Measurements from ENCODE around the gene CPSF4L.

The CPSF4L gene

DNA sequence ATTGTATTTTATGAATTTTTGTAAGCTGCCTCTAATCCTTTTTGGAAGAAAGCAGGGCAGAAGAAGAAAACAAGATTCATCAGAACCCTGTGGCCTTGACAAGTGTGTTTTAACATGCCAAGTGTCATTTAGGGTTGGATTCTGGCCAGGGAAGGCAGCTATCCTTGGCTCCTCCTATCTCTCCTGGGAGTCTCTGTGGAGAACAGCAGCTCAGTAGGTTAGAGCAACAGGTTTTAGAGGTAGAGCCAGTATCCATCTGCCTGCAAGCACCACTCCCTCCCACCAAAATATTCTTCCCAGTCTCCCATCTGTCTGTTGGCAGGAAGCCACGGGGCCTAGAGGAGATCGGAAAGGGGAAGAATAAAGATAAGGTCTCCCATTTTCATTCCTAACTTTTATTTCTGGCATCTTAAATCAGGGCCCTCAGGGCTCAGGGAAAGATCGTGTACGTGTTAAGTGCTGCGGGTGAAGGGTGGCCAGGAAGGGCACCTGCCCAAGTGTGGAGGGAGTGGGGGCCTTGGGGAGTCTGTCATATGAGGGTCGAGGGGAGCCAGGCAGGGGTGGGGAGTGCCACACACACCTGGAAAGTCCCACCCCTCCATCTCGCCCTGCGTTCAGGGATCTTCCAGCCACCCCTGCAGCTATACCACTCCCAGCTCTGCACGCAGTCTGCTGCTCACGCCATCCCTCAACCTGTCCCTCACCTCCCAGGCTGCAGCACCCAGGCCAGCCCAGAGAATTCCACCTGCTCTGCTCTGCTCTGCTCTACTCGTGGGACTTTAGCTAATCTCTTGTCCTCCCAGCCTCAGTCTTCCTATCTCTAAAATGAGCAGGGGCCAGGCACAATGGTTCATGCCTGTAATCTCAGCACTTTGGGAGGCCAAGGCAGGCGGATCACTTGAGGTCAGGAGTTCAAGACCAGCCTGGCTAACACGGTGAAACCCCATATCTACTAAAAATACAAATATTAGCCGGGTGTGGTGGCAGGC lies 17.1 kb upstream of the CPSF4L start:
- no peak for TF ChIP-seq TAF1 (IDR thresholded peaks at IDR 0.05; ENCODE audit: borderline replicate concordance, low read depth, low read length)
- no peak for TF ChIP-seq POLR2A (IDR thresholded peaks at IDR 0.05; ENCODE audit: low read depth, low read length)
- no peak for TF ChIP-seq POLR2AphosphoS5 (IDR thresholded peaks at IDR 0.05; ENCODE audit: low read depth, low read length)
- DNase-seq (ENCODE audit: insufficient read length) (no peak), FAIRE-seq (no peak)

- no peak for DNase-seq (ENCODE audit: insufficient read length)
- FAIRE-seq, result no peak
- no peak for TF ChIP-seq TAF1 (IDR thresholded peaks at IDR 0.05; ENCODE audit: borderline replicate concordance, low read depth, low read length)
- no peak for TF ChIP-seq POLR2AphosphoS5 (IDR thresholded peaks at IDR 0.05; ENCODE audit: low read depth, low read length)
Observed at GRCh38 chr17:73278049-73278464, 16.4 kb upstream of the CPSF4L start.

- no peak for TF ChIP-seq TAF1 (IDR thresholded peaks at IDR 0.05; ENCODE audit: borderline replicate concordance, low read depth, low read length)
- no peak for TF ChIP-seq POLR2AphosphoS5 (IDR thresholded peaks at IDR 0.05; ENCODE audit: low read depth, low read length)
- TF ChIP-seq POLR2A (IDR thresholded peaks at IDR 0.05; ENCODE audit: low read depth, low read length), result no peak
- DNase-seq (ENCODE audit: insufficient read length) (no peak), FAIRE-seq (no peak)
Observed at GRCh38 chr17:73274490-73274889, 12.8 kb upstream of the CPSF4L start.

DNA sequence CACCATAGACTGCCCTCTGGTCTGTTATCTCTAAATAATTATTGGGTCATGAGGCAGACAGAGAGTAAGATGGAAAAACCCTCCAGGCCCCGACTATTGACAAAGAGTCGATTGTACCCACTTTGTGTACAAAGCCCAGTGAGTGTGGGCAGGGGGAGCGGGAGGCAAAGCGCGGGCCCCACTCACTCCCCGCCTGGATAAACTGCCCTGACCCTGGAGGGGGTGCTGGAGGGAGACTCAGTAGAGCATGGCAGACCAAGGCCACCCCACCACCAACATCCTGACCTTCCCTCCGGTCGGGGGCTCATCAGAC lies 11.2 kb upstream of the CPSF4L start:
- TF ChIP-seq POLR2A (IDR thresholded peaks at IDR 0.05; ENCODE audit: low read depth, low read length) (no peak), POLR2AphosphoS5 (IDR thresholded peaks at IDR 0.05; ENCODE audit: low read depth, low read length) (no peak), TAF1 (IDR thresholded peaks at IDR 0.05; ENCODE audit: borderline replicate concordance, low read depth, low read length) (no peak)
- DNase-seq (ENCODE audit: insufficient read length), result no peak
- FAIRE-seq, result no peak

DNA sequence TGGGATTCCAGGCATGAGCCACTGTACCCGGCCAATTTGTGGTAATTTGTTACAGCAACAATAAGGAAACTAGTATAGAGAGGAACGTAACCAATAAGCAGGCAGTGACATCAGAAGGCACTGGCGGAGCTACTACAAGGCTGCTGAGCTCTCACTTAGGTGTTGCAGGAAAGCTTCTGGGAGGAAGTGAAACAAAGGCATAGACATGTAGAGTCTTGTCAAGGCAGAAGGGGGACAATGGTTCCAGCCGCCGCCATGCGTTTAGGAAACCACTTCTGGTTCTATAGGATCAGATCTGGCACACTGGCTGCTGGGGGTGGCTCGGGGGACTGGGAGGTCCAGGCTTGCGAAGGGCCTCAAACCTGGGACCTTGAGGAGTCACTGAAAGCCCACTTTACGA lies 9.4 kb upstream of the CPSF4L start:
- DNase-seq (ENCODE audit: insufficient read length) (peak; percentile 66), FAIRE-seq (peak; percentile 51)
- TF ChIP-seq POLR2A (IDR thresholded peaks at IDR 0.05; ENCODE audit: low read depth, low read length) (peak; percentile 42; the same call in 1 of the 2 replicates), TAF1 (IDR thresholded peaks at IDR 0.05; ENCODE audit: borderline replicate concordance, low read depth, low read length) (no peak)

DNA sequence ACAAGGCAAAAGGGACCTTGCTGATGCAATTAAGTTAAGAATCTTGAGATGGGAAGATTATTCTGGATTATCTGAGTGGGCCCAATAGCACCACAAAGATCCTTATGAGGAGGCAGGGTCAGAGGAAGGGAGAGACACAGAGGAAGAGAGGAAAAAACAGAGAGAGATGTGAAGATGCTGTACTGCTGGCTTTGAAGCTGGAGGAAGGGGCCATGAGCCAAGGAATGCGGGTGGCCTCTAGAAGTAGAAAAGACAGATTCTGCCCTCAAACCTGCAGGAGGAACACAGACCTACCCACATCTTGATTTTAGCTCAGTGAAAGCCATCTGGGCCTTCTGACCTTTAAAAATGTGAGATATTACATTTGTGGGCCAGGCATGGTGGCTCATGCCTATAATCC lies 8.1 kb upstream of the CPSF4L start:
- no peak for FAIRE-seq
- TF ChIP-seq POLR2A (IDR thresholded peaks at IDR 0.05; ENCODE audit: low read depth, low read length) (no peak), POLR2AphosphoS5 (IDR thresholded peaks at IDR 0.05; ENCODE audit: low read depth, low read length) (no peak), TAF1 (IDR thresholded peaks at IDR 0.05; ENCODE audit: borderline replicate concordance, low read depth, low read length) (no peak)

DNA sequence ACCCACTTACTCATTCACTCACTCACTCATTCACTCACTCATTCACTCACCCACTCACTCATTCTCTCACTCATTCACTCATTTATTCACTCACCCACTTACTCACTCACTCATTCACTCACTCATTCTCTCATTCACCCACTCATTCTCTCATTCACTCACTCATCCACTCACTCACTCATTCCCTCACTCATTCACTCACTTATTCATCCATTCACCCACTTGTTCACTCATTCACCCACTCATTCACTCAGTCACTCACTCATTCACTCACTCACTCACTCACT lies 7.6 kb upstream of the CPSF4L start:
- no peak for FAIRE-seq
- TF ChIP-seq TAF1 (IDR thresholded peaks at IDR 0.05; ENCODE audit: borderline replicate concordance, low read depth, low read length), result no peak
- TF ChIP-seq POLR2A (IDR thresholded peaks at IDR 0.05; ENCODE audit: low read depth, low read length), result no peak
- TF ChIP-seq POLR2AphosphoS5 (IDR thresholded peaks at IDR 0.05; ENCODE audit: low read depth, low read length), result no peak

More for the DNA sequence above, 8.1 kb upstream of the CPSF4L start:
- no peak for DNase-seq (ENCODE audit: insufficient read length)

GRCh38 chr17:73268582-73269328 lies 7.1 kb upstream of the CPSF4L start:
- FAIRE-seq, result no peak
- TF ChIP-seq POLR2A (IDR thresholded peaks at IDR 0.05; ENCODE audit: low read depth, low read length) (no peak), POLR2AphosphoS5 (IDR thresholded peaks at IDR 0.05; ENCODE audit: low read depth, low read length) (no peak), TAF1 (IDR thresholded peaks at IDR 0.05; ENCODE audit: borderline replicate concordance, low read depth, low read length) (no peak)
- no peak for DNase-seq (ENCODE audit: insufficient read length)

More for the DNA sequence above, 7.6 kb upstream of the CPSF4L start:
- no peak for DNase-seq (ENCODE audit: insufficient read length)

DNA sequence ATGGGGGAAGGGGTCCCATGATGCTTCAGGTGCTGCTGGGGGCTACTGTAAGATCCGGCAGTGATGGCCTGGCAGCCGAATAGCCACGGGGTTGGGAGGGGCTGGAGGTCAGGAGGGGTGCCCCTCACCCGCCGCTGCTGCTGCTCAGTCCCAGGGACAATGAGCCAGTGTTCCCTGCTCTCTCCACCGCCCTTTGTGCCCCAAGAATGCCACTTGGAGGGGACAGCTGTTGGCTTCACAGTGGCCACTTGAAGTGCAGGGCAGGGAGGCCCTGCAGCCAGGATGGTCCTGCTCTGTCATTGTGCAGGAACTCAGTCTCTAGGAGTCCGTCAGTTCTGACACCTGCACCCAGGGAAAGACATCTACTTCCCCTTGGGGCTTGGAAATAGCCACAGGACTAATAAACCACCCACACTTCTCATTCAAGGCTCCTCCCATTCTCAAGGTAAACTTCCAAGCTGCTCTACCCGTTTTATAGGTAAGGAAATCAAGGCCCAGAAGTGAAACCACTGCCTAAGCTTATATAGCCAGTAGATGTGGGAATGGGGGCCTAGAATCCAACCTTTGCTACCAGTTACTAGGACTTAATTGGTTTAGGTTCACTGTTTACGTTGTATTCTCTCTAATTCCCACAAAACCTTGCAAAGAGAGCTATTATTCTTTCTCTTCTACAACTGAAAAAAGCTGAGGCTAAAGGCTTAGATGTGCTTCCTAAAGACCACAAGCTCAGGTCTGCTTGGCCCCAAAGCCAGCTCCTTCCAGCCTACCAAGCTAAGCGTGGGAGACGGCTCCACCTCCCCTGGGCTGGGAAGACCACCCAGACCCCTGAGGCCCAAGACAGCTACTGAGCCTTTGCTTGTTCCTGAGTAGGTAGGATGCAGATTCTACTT lies 6.2 kb upstream of the CPSF4L start:
- TF ChIP-seq TAF1 (IDR thresholded peaks at IDR 0.05; ENCODE audit: borderline replicate concordance, low read depth, low read length) (no peak), POLR2AphosphoS5 (IDR thresholded peaks at IDR 0.05; ENCODE audit: low read depth, low read length) (no peak), POLR2A (IDR thresholded peaks at IDR 0.05; ENCODE audit: low read depth, low read length) (no peak)
- DNase-seq (ENCODE audit: insufficient read length) (no peak), FAIRE-seq (no peak)

DNA sequence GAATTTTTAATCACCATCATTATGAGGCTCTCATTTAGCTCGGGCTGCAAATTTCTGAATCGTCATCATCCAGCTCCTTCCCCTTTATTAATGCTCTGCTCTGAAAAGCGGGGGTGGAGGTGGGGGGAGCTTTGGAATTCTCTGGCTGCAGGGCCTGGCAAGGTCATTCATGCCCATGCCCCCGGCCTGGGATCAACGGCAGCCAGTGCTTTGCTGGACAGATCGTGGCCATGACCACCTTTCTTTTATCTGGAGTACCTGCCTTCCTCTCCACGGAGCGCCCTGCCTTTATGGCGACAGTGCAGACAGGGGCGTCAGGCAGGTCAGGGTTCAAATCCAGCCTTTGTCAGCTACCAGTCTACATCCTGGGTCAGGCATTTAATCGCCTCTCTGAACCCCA lies 5.1 kb upstream of the CPSF4L start:
- no peak for DNase-seq (ENCODE audit: insufficient read length)
- TF ChIP-seq TAF1 (IDR thresholded peaks at IDR 0.05; ENCODE audit: borderline replicate concordance, low read depth, low read length), result no peak
- TF ChIP-seq POLR2AphosphoS5 (IDR thresholded peaks at IDR 0.05; ENCODE audit: low read depth, low read length), result no peak
- TF ChIP-seq POLR2A (IDR thresholded peaks at IDR 0.05; ENCODE audit: low read depth, low read length), result no peak
- FAIRE-seq, result no peak

Data from GM12892 (cell line).